Stomach (tissue), 4 donors: ENCODE measurements around the gene SHANK2.

Source experiments
- CTCF ChIP-seq, 7 experiments: fragments of 450-650 bp in 4 of 7; fragments of 200-600 bp in 3 of 7; sonication (generic) in 3 of 7; IDR thresholded peaks; one replicate each; pipeline ENCODE4 v1.5.1; 2016 to 2019; ENCODE audit warnings: antibody characterized with exemption in 7 of 7, control low read depth in 2 of 7, mild to moderate bottlenecking in 1 of 7
- POLR2A ChIP-seq, 4 donors: fragments of 450-650 bp; IDR thresholded peaks; one replicate each; pipeline ENCODE4 v1.6.1; 2016; ENCODE audit warnings: antibody characterized with exemption in 4 of 4, control low read depth in 2 of 4, mild to moderate bottlenecking in 1 of 4, moderate library complexity in 1 of 4

GRCh38 chr11:71253794-71254193 is 1.4 kb upstream of the SHANK2 start:
- TF ChIP-seq CTCF (IDR thresholded peaks at IDR 0.05) = no peak
- no peak for TF ChIP-seq POLR2A (IDR thresholded peaks at IDR 0.05)
